ENCODE measurements around the gene CACNA2D2.

DNA sequence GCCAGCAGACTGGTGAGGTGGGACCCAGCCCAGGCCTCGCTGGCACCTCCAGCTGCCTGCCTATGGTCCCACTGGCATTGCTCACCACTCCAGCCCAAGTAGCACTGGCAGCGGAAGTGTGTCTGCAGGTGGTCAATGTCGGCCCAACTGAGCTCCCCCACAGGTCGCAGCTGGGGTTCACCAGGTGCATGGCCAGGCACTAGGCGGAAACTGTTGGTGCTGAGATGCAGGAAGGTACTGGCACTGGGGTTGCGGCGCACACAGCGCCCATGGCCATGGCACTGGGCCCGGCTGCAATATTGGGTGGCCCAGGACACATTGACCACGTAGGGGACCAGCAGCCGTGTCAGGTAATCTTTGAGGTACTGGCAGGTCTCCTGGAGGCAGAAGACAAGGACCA lies 185.3 kb downstream of the CACNA2D2 start:
- TF ChIP-seq, protein P1, sequence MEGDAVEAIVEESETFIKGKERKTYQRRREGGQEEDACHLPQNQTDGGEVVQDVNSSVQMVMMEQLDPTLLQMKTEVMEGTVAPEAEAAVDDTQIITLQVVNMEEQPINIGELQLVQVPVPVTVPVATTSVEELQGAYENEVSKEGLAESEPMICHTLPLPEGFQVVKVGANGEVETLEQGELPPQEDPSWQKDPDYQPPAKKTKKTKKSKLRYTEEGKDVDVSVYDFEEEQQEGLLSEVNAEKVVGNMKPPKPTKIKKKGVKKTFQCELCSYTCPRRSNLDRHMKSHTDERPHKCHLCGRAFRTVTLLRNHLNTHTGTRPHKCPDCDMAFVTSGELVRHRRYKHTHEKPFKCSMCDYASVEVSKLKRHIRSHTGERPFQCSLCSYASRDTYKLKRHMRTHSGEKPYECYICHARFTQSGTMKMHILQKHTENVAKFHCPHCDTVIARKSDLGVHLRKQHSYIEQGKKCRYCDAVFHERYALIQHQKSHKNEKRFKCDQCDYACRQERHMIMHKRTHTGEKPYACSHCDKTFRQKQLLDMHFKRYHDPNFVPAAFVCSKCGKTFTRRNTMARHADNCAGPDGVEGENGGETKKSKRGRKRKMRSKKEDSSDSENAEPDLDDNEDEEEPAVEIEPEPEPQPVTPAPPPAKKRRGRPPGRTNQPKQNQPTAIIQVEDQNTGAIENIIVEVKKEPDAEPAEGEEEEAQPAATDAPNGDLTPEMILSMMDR (IDR thresholded peaks at IDR 0.05; ENCODE audit: insufficient read depth, low read depth, low read length), result no peak
- TF ChIP-seq EZH2 (IDR thresholded peaks at IDR 0.05; ENCODE audit: insufficient read depth, low read length), result no peak
